Activated CD8-positive, alpha-beta memory T cell treated with anti-CD3 and anti-CD28 coated beads, Interleukin-2, amount 50 U/mL, for 24 hours (primary cell): ENCODE data around the gene CEPT1.

ENCODE experiments used
- DNase-seq: peaks from one replicate; pipeline ENCODE4 v3.0.0-alpha.2; 2020; ENCODE audit errors: extremely low read depth

Gene CEPT1

GRCh38 chr1:111192658-111193519, 52.9 kb downstream of the CEPT1 start:
- no peak for DNase-seq

- DNase-seq, result no peak
Measured at GRCh38 chr1:111193712-111194480, 53.9 kb downstream of the CEPT1 start.

DNA sequence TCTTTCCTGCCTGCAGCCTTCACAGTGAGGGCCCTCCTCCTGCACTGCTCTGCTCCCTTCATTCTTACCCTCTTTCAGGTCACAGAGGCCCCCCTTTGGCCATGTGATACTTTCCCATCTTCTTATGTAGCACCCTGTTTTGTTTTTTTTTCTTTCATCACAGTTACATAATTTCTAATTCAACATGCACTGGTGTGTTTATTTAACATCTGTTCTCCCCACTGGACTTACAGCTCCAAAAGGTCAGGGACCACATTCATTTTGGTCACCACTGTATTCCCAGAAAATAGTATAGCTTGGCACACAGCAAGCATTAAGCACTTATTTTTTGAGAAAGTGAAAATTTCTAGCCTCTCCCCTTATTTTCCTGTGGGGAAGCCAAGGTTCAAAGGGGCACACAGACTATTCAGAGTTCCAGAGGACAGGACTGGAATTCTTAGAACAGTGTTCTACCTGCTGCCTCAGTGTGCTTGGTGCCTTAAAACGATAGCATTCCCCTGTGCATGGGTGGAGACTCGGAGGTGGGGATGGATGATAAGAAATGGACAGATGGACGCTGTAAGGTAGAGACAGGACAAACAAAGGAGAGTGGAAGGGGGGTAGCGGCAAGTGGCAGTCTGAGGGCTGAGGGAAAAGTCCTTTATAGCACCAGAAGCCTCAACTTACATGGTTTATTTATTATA, 55.1 kb downstream of the CEPT1 start:
- no peak for DNase-seq

GRCh38 chr1:111196213-111196612, 56.2 kb downstream of the CEPT1 start:
- no peak for DNase-seq

DNA sequence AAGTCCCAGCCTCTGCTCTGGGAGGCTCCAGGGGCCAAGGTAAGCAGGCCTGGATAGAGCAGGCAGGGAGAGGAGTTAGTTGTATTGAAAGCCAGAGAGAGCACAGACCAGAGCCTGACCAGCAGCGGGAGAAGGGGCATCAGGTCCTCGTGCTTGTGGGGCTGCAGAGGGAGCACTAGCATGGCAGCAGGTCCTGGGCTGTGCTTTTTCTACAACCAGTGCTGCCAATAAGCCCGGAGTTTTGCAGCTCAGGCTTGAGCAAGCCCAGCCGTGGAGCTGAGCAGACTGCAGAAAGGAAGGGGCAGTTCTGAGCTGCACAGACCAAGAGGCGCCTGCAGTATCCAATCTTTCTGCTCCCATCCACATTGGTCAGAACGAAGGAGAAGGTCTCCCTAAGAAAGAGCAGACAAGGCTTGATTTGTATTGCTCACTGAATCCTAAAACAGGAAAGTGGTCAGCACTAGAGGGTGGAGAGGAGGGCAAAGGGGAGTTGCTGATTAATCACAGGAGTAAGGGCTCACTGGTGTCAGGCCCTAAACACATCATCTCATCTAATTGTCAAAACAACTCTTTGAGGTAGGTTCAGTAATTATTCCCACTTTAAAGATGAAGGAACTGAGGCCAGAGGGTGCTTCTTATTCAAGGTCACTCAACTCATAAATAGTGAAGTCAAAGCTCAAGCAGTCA, 57.7 kb downstream of the CEPT1 start:
- no peak for DNase-seq

GRCh38 chr1:111198836-111199235, 58.8 kb downstream of the CEPT1 start:
- no peak for DNase-seq

DNA sequence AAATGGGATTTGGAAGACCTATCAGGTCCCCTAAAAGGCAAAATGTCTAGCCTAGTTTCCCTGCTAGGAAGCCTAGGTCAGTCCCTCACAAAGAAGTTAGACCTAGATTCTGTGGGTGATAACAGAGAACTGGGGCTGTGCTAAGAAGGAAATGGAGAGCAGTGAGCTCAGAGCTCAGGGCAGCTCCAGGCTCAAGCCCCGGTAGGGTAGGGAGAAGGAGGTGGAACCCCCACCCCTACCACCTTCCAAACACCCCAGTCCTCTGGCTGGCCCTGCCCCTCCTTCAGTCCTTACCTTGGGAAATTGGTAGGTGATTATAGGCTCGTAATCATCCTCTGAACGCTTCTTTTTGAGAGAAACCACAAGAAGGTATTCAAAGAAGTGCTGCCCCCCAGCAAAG, 59.3 kb downstream of the CEPT1 start:
- no peak for DNase-seq

DNA sequence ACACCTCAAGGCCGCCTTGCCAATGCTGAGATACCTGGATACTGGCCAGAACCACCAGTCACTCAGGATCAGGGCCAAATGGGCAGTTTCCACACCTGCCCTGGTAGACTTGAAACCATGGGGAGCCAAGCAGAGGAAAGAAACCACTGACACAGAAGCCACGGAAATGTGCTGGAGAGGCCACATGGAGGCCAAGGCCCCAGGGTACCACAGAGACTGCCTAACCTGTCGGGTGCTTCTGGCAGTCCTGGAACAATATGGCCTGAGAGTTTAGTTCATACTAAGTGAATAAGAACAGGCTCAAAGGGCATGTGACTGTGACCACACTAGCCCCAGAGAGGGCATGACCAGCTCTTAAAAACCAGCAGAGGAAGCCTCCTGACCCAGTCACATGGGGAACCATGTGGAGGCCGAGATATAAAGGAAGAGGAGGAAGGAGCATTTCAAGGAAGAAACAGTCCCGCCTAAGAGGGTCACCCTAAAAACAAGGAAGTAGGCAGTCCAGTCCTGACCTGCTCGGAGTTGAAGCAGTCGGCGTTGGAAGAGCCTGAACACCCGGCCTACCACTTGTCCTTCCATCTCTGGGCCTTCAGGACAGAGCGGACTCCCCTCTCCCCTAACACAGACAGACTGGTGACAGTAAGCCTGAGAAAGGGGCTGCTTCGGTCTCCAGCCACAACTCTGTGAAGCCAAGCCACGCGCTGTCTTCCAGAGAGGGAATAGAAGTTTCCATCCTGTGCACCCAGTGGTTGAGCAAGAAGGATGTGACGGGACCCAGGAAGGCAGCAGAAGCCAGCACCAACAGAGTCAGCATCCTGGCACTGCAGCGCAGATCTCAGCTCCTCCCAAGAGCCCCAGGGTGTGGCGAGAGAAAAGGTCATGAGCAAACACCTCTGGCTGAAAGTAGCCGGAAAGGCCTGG, 60.1 kb downstream of the CEPT1 start, which contains the start of gene DENND2D:
Gene DENND2D (minus strand): TSS at position 766 of the 921 bp plus-strand sequence. CDS start 187 bp downstream, at position 579.
- no peak for DNase-seq

- DNase-seq, result no peak
Measured at GRCh38 chr1:111200802-111201161, 60.8 kb downstream of the CEPT1 start.

GRCh38 chr1:111201275-111202090, 61.5 kb downstream of the CEPT1 start:
- DNase-seq, result no peak

- DNase-seq, result no peak
Measured at GRCh38 chr1:111202366-111202706, 62.3 kb downstream of the CEPT1 start.

DNA sequence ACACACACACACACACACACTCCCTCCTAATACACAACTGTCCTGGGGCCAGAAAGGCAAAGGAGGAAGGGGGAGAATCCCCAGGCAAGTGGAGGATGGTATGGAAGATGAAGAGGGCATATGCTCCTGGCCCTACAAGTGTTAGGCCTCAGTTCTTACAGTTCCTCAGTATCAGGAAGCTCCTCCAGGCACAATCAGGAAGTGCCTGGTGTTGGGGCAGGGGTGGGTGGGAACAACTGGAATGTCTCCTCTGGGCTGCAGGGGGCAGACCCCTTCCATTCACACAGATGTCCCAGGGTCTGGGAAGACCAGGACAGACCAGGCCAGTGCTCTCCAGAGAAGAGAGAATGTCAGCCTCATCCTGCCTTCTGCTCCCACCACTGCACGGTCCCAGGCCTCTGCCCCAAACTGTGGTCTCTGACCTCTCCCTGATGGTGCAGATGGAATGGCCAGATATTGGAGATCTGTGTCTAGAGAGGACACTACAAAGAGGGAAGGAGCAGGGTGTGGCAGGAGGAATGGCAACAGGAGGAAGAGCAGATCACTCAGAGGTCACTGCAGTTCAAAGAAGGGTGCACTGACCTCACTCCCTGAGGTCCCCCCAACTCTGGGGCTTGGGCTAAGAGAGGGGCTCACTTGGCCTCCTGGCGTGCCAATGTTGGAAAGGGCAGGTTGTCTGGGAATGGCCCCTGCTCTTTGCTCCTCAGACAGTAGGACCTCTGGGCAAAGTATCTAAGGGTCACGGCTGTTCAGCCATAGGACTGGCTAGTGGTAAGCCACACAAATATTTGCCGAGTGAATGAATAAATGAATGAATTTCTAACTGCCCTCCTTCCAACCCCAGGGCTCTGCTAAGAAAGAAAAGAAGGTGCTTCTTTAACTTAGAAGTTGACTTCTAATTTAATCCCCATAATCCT, 62.9 kb downstream of the CEPT1 start:
- DNase-seq, result no peak

- peak; percentile 57 for DNase-seq
Measured at GRCh38 chr1:111203681-111204200, 63.7 kb downstream of the CEPT1 start.

DNA sequence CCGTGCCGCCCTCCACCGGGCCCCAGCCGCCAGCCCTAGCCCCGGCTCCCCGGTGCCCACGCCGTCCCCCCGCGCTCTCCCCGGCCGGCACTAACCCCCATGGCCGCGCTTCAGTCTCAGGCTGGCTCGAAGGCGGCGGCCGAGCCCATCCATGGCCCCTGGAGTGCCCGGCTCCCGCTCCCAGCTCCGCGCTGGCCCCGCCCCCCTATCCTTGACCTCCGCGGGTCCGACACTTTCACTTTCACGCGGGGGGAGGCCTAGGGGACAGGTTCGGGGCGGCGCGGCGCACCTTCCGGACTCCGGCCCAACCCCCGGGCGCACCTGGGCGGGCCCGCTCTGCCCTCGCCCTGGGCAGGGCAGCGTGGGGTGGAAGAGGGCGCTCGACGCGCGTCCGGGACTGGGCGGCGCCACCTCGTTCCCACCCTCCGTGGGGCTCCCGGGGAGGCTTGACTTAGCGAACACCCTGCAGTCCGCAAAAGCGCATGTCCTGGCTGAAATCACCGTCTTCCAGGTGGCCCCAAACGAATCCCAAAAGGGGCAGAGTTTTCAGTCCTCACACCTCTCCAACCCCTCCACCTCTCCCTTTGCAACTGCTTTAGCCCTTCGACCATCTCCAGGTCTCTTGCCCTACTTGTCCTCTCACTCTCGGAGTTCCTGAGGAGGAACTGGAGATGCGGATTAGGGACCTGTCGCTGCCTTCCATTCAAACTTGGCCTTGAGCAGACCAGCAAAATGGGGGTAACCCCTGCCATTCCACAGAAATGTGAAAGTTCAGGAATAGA, 64.4 kb downstream of the CEPT1 start:
- no peak for DNase-seq

GRCh38 chr1:111204983-111205713, 65.1 kb downstream of the CEPT1 start:
- DNase-seq, result no peak

DNA sequence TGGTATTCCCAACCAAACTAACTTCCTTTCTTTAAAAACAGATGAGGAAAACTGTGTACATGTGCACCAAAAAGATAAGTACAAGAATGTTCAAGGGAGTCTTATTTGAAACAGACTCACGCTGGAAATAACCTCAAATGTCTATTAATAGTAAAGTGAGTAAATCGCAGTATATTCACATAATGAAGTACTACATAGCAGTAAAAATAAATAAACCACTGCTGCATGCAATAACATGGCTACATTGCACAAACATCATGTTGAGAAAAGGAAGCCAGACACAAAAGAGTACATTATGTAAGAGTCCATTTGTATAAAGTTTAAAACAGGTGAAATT, 65.7 kb downstream of the CEPT1 start:
- no peak for DNase-seq

DNA sequence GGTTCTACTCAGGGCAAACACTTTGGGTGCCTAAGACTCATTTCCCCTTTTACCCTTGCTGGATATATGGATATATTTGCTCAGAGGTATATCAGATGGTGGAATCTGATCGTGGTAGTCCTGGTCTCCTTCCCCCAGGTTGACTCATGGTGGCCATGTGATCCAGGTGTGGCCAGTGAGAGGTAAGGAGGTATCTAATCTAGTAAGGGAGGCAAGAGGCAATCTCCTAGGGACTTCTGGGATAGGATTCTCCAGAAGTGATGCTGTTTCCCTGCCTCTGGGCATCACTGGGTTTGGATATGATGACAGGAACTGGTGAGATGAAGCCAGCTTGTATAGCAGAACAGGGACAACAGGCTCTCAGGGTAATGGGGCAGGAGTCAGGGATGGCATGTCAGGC, 68.9 kb downstream of the CEPT1 start:
- DNase-seq, result no peak
